GM12878 (cell line): ENCODE results near the gene LEKR1. TPM values are rescaled to one million over a fixed set of nuclear protein-coding genes. Genes with fewer than 3 reads are reported as not detected.

Experiments used
- ATAC-seq: fragments of 200-7000 bp; cut with Tn5 transposase; 3 replicates; pipeline ENCODE4 v1.9.1; 2020; ENCODE audit warnings: mild to moderate bottlenecking, moderate library complexity
- BruUV-seq: library from RNA; stranded (reverse); fragments of 400-500 nt; replicated peaks from 2 replicates; lab custom pipeline; 2021; lab: Mats Ljungman, UMichigan
- CTCF ChIA-PET: fragments of 300-600 bp; sonication (Branson Sonifier 250); formaldehyde crosslinking; extraction: SDS; loops from one replicate; lab custom pipeline; 2021; ENCODE audit warnings: inconsistent platforms; lab: Yijun Ruan, JAX
- POLR2A ChIA-PET: fragments of 350-600 bp; formaldehyde crosslinking; extraction: SDS; loops from one replicate; lab custom pipeline; 2021; ENCODE audit warnings: inconsistent platforms; lab: Charles Lee
- RAD21 ChIA-PET: fragments of 300-600 bp; sonication (Branson Sonifier 250); formaldehyde crosslinking; loops from one replicate; lab custom pipeline; 2023; ENCODE audit warnings: antibody characterized with exemption; ENCODE audit not compliant: unreplicated experiment; lab: Charles Lee
- SMC1A ChIA-PET: fragments of 300-600 bp; sonication (Branson Sonifier 250); formaldehyde crosslinking; loops from one replicate; lab custom pipeline; 2023; ENCODE audit not compliant: unreplicated experiment, uncharacterized antibody; lab: Charles Lee
- DNase-seq: peaks from one replicate; pipeline ENCODE4 v3.0.0-alpha.2; 2011; ENCODE audit warnings: low read depth, low spot score
- FAIRE-seq: peaks from 3 replicates; lab custom pipeline; 2011; peaks lifted over from hg19 to GRCh38; lab: Jason Lieb, UNC
- H2AFZ ChIP-seq: 2 replicates; pipeline ENCODE4 v1.6.0; 2011; ENCODE audit warnings: low read depth, low read length, control low read depth; ENCODE audit not compliant: control insufficient read depth
- H3K27ac ChIP-seq: 2 replicates; pipeline ENCODE4 v1.5.1; 2011; ENCODE audit warnings: control low read depth; ENCODE audit not compliant: control insufficient read depth, insufficient read depth
- H3K27me3 ChIP-seq, 2 experiments: replicated peaks in 1 of 2; 2 replicates each; pipeline versions ENCODE4 v1.6.0 to v1.6.1; 2011; ENCODE audit warnings: low read length in 1 of 2; ENCODE audit not compliant: control insufficient read depth in 2 of 2, insufficient read depth in 2 of 2
- H3K36me3 ChIP-seq, 2 experiments: 2 replicates each; pipeline ENCODE4 v1.5.1; 2011; ENCODE audit warnings: low read length in 1 of 2; ENCODE audit not compliant: control insufficient read depth in 2 of 2, insufficient read depth in 2 of 2
- H3K4me1 ChIP-seq: 2 replicates; pipeline ENCODE4 v1.6.1; 2011; ENCODE audit warnings: mild to moderate bottlenecking, low read length, moderate library complexity, mixed read lengths; ENCODE audit not compliant: control insufficient read depth, insufficient read depth
- H3K4me2 ChIP-seq: 2 replicates; pipeline ENCODE4 v1.6.0; 2011; ENCODE audit warnings: control low read depth; ENCODE audit not compliant: control insufficient read depth, insufficient read depth
- H3K4me3 ChIP-seq: fragments of 200-600 bp; sonication (generic); 2 replicates; pipeline ENCODE4 v1.5.1; 2016
- H3K79me2 ChIP-seq: 2 replicates; pipeline ENCODE4 v1.6.0; 2011; ENCODE audit warnings: low read length; ENCODE audit not compliant: control insufficient read depth, insufficient read depth
- H3K9ac ChIP-seq: 2 replicates; pipeline ENCODE4 v1.8.0; 2011; ENCODE audit warnings: low read length, control low read depth, mixed read lengths; ENCODE audit not compliant: control insufficient read depth, insufficient read depth
- H3K9me3 ChIP-seq: replicated peaks from 3 replicates; pipeline ENCODE4 v1.5.1; 2011; ENCODE audit warnings: mild to moderate bottlenecking, low read length; ENCODE audit not compliant: control insufficient read depth, insufficient read depth
- H4K20me1 ChIP-seq: 2 replicates; pipeline ENCODE4 v1.6.0; 2011; ENCODE audit not compliant: control insufficient read depth, insufficient read depth
- ESRRA ChIP-seq: IDR thresholded peaks from 2 replicates; pipeline ENCODE4 v1.6.1; 2012; ENCODE audit warnings: mild to moderate bottlenecking, low read length, improper control_type of control experiment
- MEF2B ChIP-seq: fragments of 450-650 bp; IDR thresholded peaks from 2 replicates; pipeline ENCODE4 v1.6.1; 2018; ENCODE audit warnings: mild to moderate bottlenecking, moderate library complexity; ENCODE audit not compliant: partially characterized antibody, poor library complexity, severe bottlenecking
- MXI1 ChIP-seq: fragments of 150-350 bp; IDR thresholded peaks from 2 replicates; pipeline ENCODE4 v1.6.1; 2011; ENCODE audit warnings: low read depth, mild to moderate bottlenecking, inconsistent platforms, low read length, improper control_type of control experiment
- POLR2AphosphoS5 ChIP-seq: IDR thresholded peaks from 2 replicates; pipeline ENCODE4 v1.6.1; 2011; ENCODE audit warnings: mild to moderate bottlenecking, low read length, inconsistent platforms
- RBBP5 ChIP-seq: fragments of 200-600 bp; sonication (generic); conservative IDR thresholded peaks from 2 replicates; pipeline ENCODE4 v1.6.1; 2016
- RELB ChIP-seq: fragments of 450-650 bp; IDR thresholded peaks from 2 replicates; pipeline ENCODE4 v1.6.1; 2017; ENCODE audit warnings: low read depth, mild to moderate bottlenecking, moderate library complexity
- SMARCA5 ChIP-seq: fragments of 450-650 bp; IDR thresholded peaks from 2 replicates; pipeline ENCODE4 v1.6.1; 2017; ENCODE audit warnings: mild to moderate bottlenecking
- SREBF2 ChIP-seq: IDR thresholded peaks from 2 replicates; pipeline ENCODE4 v1.6.1; 2012; ENCODE audit warnings: mild to moderate bottlenecking, low read length
- ZBTB40 ChIP-seq: fragments of 450-650 bp; IDR thresholded peaks from 2 replicates; pipeline ENCODE4 v1.6.1; 2016; ENCODE audit warnings: mild to moderate bottlenecking, moderate library complexity, borderline replicate concordance
- WGBS: methylation state at CpG from one replicate; pipeline ENCODE4 v1.1.6; 2016; ENCODE audit warnings: low lambda C conversion rate; ENCODE audit not compliant: insufficient replicate concordance, insufficient coverage; ENCODE audit errors: missing lambda C conversion rate; 5-methylcytosine and 5-hydroxymethylcytosine counted together
- in situ Hi-C: fragments of 300-500 bp; cut with MboI; formaldehyde crosslinking; loops from 9 replicates; pipeline ENCODE4 v1.14.3; 2018; ENCODE audit warnings: mixed read lengths
- intact Hi-C: fragments of 100-400 bp; cut with micrococcal nuclease; formaldehyde crosslinking; loops from one replicate; pipeline ENCODE4 v1.14.2; 2022; ENCODE audit not compliant: unreplicated experiment
- polyA plus RNA-seq, 11 experiments: library from polyadenylated mRNA; depleted of rRNA in 4 of 11; unstranded in 6 of 11; stranded (reverse) in 5 of 11; fragments of >200 nt; fragmentation: Nextera tagmentation in 4 of 11; fragmentation: Illumina TruSeq in 1 of 11; extraction: Ambion mirVana in 4 of 11; extraction: Trizol in 1 of 11; gene quantifications; 1 replicate in 1 of 11; 2 replicates in 10 of 11; pipeline versions ENCODE4 v1.2.1 to v1.2.3, GENCODE V29; 2011 to 2016; ENCODE audit warnings: inconsistent platforms in 2 of 11, missing spikeins in 2 of 11, low read depth in 1 of 11
- total RNA-seq, 4 experiments: library from RNA; depleted of rRNA in 3 of 4; stranded (reverse); fragments of >200 nt in 3 of 4; fragmentation: Illumina TruSeq in 1 of 4; extraction: Trizol in 1 of 4; gene quantifications; 2 replicates each; pipeline versions ENCODE4 v1.2.1 to v1.2.3, GENCODE V29; 2013 to 2021

LEKR1 gene
- total and polyA plus RNA-seq, 10 of the 15 experiments (the other 5 are each of a cell fraction or from before 2014, with no cell fraction given), result 0.48 to 3.2 (median 1.3) TPM

DNA sequence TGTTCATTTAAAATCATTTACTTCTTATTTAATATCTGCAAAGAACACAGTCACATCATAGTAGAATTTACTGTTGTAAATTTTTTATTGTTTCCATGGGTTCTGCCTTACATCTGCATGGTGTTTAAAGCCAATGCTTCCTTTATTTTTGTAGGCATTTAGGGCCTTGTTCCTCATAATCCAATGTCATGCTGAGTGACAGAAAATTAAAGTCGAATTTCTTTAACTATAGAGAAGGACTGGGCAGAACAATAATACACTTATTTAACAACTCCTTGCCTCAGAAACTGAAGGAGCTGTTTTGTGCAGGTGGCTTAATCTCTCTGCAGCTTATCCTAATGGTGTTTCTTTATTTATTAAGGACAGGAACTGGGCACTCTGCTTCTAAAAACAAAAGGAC is 149.6 kb downstream of the LEKR1 start:
- Histone ChIP-seq H2AFZ (no peak overlapping the region), H3K9me3 (no peaks in the 10 kb centered on the region; the same call in 2 of the 3 replicates), H3K27ac (no peak overlapping the region), H3K4me3 (no peak overlapping the region), H3K9ac (no peak overlapping the region), H3K27me3 (no peaks in the 10 kb centered on the region), H4K20me1 (no peaks in the 10 kb centered on the region), H3K4me2 (no peak overlapping the region), H3K36me3 (no peaks in the 10 kb centered on the region), H3K4me1 (peaks cover 20% of the 10 kb centered on the region), H3K79me2 (no peaks in the 10 kb centered on the region)
- POLR2A ChIA-PET, result no interaction called here
- intact Hi-C loops (no loop called here), in situ Hi-C loops (no loop called here)
- no peak for TF ChIP-seq POLR2AphosphoS5
- TF ChIP-seq RELB, result no peak
- TF ChIP-seq ZBTB40, result no peak
- TF ChIP-seq SMARCA5, result no peak
- TF ChIP-seq SREBF2, result no peak
- TF ChIP-seq ESRRA, result no peak
- no peak for TF ChIP-seq MEF2B
- TF ChIP-seq MXI1, result no peak
- no peak for TF ChIP-seq RBBP5
- CTCF ChIA-PET, result interaction anchor here (1.0 to 1.4 kb wide), 6 partner anchors 10 to 161 kb away, joined by 3 to 5 read pairs (median 3); no protein-coding TSS in a partner anchor
- ATAC-seq, result no peak
- FAIRE-seq, result no peak
- SMC1A ChIA-PET, result interaction anchor here (0.6 to 3.6 kb wide), 21 partner anchors 10 to 382 kb away, joined by 3 to 31 read pairs (median 3); no protein-coding TSS in a partner anchor
- RAD21 ChIA-PET, result interaction anchor here (0.7 to 2.3 kb wide), 4 partner anchors 17 to 161 kb away, joined by 3 to 12 read pairs (median 4); no protein-coding TSS in a partner anchor
- 87% methylated on average over 1 of the region's 1 CpG for WGBS
- no TSS peak for BruUV-seq
- no peak for DNase-seq
